ENCODE results near the gene ITPKB.

DNA sequence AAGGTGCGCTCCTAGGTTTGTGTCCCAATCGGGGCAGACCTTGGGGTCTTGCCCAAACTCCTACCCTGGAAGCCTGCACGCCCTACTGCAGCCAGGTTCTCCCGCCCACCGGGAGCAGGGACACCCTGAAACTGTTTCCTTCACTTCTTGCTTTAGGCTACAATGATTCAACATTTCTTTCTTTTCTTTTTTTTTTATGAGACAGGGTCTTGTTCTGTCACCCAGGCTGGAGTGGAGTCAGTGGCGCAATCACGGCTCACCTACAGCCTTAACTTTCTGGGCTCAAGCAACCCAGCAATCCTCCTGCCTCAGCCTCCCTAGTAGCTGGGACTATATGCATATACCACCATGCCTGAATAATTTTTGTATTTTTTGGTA, 75.8 kb downstream of the ITPKB start:
- TF ChIP-seq EZH2phosphoT487 (IDR thresholded peaks at IDR 0.05): no peak
- TF ChIP-seq, protein P1, sequence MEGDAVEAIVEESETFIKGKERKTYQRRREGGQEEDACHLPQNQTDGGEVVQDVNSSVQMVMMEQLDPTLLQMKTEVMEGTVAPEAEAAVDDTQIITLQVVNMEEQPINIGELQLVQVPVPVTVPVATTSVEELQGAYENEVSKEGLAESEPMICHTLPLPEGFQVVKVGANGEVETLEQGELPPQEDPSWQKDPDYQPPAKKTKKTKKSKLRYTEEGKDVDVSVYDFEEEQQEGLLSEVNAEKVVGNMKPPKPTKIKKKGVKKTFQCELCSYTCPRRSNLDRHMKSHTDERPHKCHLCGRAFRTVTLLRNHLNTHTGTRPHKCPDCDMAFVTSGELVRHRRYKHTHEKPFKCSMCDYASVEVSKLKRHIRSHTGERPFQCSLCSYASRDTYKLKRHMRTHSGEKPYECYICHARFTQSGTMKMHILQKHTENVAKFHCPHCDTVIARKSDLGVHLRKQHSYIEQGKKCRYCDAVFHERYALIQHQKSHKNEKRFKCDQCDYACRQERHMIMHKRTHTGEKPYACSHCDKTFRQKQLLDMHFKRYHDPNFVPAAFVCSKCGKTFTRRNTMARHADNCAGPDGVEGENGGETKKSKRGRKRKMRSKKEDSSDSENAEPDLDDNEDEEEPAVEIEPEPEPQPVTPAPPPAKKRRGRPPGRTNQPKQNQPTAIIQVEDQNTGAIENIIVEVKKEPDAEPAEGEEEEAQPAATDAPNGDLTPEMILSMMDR (IDR thresholded peaks at IDR 0.05): no peak
- no peak for TF ChIP-seq EZH2 (IDR thresholded peaks at IDR 0.05)
